ENCODE results near the gene LAMB1. TPM values are rescaled to one million over a fixed set of nuclear protein-coding genes. Genes with fewer than 3 reads are reported as not detected.
"Not testable (repeated sequence)": the region's sequence is repeated elsewhere in the genome, so short reads cannot be mapped to it uniquely, and the experiment has no call there.

Gene LAMB1
- total RNA-seq, 2 donors from 2014 or later, result 91.6 to 96.7 TPM

- Histone ChIP-seq H3K9ac (ENCODE audit: low read depth in 2 of 2, low read length in 2 of 2) (no peak overlapping the region), H3K36me3 (no peaks in the 10 kb centered on the region), H3K27me3 (no peaks in the 10 kb centered on the region), H3K4me3 (no peak overlapping the region), H3K27ac (no peak overlapping the region), H3K4me1 (no peaks in the 10 kb centered on the region), H3K9me3 (no peaks in the 10 kb centered on the region)
- TF ChIP-seq, protein P1, sequence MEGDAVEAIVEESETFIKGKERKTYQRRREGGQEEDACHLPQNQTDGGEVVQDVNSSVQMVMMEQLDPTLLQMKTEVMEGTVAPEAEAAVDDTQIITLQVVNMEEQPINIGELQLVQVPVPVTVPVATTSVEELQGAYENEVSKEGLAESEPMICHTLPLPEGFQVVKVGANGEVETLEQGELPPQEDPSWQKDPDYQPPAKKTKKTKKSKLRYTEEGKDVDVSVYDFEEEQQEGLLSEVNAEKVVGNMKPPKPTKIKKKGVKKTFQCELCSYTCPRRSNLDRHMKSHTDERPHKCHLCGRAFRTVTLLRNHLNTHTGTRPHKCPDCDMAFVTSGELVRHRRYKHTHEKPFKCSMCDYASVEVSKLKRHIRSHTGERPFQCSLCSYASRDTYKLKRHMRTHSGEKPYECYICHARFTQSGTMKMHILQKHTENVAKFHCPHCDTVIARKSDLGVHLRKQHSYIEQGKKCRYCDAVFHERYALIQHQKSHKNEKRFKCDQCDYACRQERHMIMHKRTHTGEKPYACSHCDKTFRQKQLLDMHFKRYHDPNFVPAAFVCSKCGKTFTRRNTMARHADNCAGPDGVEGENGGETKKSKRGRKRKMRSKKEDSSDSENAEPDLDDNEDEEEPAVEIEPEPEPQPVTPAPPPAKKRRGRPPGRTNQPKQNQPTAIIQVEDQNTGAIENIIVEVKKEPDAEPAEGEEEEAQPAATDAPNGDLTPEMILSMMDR (IDR thresholded peaks at IDR 0.05), result no peak
- intact Hi-C loops (cut with DNase I), result loop anchor here (10.0 kb wide), 1 partner anchor 53 kb away; no protein-coding TSS in a partner anchor
- DNase-seq, result no peak
These were observed 71.0 kb downstream of the LAMB1 start for GRCh38 chr7:107931740-107932515.

- Histone ChIP-seq H3K9me3 (no peaks in the 10 kb centered on the region), H3K36me3 (peaks cover 11% of the 10 kb centered on the region), H3K27ac (no peak overlapping the region), H3K4me1 (no peaks in the 10 kb centered on the region), H3K27me3 (no peaks in the 10 kb centered on the region), H3K4me3 (no peak overlapping the region), H3K9ac (ENCODE audit: low read depth in 2 of 2, low read length in 2 of 2) (no peak overlapping the region)
- TF ChIP-seq, protein P1 (IDR thresholded peaks at IDR 0.05), result no peak
- no peak for DNase-seq
- intact Hi-C loops (cut with DNase I), result no loop called here
These were observed 76.5 kb downstream of the LAMB1 start for GRCh38 chr7:107926481-107926880.

DNA sequence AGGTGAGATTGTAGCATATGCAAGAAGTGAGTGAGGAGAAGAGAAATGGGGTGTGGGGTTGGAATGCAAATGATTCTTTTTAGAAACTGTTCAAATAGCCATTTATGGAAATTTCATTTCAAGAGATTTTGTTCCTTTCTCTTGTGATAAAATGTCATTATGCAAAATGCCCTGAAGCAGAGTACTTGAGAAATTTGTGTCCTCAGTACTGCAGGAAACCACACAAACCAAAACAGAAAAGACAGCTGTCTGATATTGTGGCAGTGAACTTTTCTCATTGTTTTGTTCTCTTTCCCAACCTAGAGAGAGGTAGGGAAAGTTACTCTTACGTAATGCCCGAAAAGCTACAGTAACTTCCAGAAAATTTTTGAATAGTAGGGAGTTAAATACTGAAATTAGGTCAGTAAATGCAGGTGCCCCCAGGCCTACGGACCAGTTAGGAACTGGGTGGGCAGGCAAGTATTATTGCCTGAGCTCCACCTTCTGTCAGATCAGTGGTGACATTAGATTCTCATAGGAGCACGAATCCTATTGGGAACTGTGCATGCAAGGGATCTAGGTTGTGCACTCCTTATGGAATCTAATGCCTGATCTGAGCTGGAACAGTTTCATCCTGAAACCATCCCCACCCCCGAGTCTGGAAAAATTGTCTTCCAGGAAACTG lies 78.0 kb downstream of the LAMB1 start:
- intact Hi-C loops (cut with DNase I), result no loop called here

DNA sequence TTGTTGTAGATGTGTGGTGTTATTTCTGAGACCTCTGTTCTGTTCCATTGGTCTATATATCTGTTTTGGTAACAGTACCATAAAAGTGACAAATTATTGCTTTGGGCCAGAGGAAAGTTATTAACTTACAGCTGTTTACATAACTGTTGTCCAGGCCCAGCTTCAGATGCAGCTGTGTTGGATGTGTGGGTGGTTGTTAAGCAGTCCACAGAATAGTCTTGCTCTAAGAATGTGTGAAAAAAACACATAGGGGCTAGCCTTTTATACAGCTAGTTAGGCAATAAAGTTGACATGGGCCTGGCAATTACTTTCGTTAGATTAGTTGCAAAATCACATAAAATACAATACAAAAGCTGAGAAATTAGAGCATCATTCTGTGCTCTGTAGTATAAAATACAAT lies 80.1 kb downstream of the LAMB1 start:
- TF ChIP-seq, protein P1 (IDR thresholded peaks at IDR 0.05), result no peak
- Histone ChIP-seq H3K27me3 (no peaks in the 10 kb centered on the region), H3K4me3 (no peak overlapping the region), H3K4me1 (peaks cover 6% of the 10 kb centered on the region), H3K9ac (ENCODE audit: low read depth in 2 of 2, low read length in 2 of 2) (no peak overlapping the region), H3K9me3 (no peaks in the 10 kb centered on the region), H3K27ac (no peak overlapping the region), H3K36me3 (peaks cover 17% of the 10 kb centered on the region)
- DNase-seq, result no peak
- intact Hi-C loops (cut with DNase I), result no loop called here

More for the DNA sequence above, 78.0 kb downstream of the LAMB1 start:
- TF ChIP-seq, protein P1 (IDR thresholded peaks at IDR 0.05), result no peak
- DNase-seq, result no peak
- H3K27me3 ChIP-seq, result no peaks in the 10 kb centered on the region
- H3K9ac ChIP-seq (ENCODE audit: low read depth in 2 of 2, low read length in 2 of 2), result no peak overlapping the region
- H3K4me1 ChIP-seq, result peaks cover 6% of the 10 kb centered on the region
- peaks cover 11% of the 10 kb centered on the region for H3K36me3 ChIP-seq
- no peak overlapping the region for H3K27ac ChIP-seq
- H3K9me3 ChIP-seq, result no peaks in the 10 kb centered on the region
- H3K4me3 ChIP-seq, result no peak overlapping the region

GRCh38 chr7:107921826-107922225 lies 81.1 kb downstream of the LAMB1 start:
- H3K27me3 ChIP-seq; DNase-seq; H3K9ac ChIP-seq (ENCODE audit: low read depth in 2 of 2, low read length in 2 of 2); intact Hi-C loops (cut with DNase I); H3K9me3 ChIP-seq; H3K4me3 ChIP-seq; H3K27ac ChIP-seq; H3K4me1 ChIP-seq: not testable (repeated sequence)
- H3K36me3 ChIP-seq, result peaks cover 17% of the 10 kb centered on the region
